Lower leg skin (tissue), 3 donors: ENCODE results near the gene SLC28A3.

Source experiments
- CTCF ChIP-seq, 3 donors: fragments of 450-650 bp; IDR thresholded peaks; one replicate each; pipeline ENCODE4 v1.5.1; 2016; ENCODE audit warnings: antibody characterized with exemption in 3 of 3, mild to moderate bottlenecking in 3 of 3, moderate library complexity in 2 of 3
- POLR2A ChIP-seq, 2 donors: fragments of 450-650 bp; IDR thresholded peaks; one replicate each; pipeline ENCODE4 v1.6.1; 2016 to 2017; ENCODE audit warnings: antibody characterized with exemption in 2 of 2, mild to moderate bottlenecking in 1 of 2, moderate library complexity in 1 of 2

DNA sequence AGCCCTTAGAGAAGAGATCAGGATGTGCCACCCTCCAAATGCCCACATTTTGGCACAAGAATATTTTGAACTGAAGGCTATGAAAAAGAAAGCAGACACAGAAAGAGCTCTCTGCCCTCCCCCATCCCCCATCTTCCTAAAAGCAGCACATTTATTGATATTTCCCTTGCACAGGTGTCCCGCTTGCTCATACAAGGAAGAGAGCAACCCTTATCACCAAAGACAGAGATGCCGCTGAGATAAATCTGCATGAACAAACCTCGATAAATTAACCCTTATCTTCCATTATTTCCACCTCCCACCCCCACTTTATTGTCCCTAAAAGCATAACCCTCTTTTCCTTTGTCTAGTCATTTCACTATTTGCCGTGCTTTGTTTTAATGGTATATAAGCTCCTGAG is 1.8 kb downstream of the SLC28A3 start:
- TF ChIP-seq CTCF (IDR thresholded peaks at IDR 0.05) (no peak), POLR2A (IDR thresholded peaks at IDR 0.05) (no peak)
